ENCODE measurements around the gene AK4. TPM values are rescaled to one million over a fixed set of nuclear protein-coding genes. Genes with fewer than 3 reads are reported as not detected.

The AK4 gene
- polyA plus RNA-seq, 1 donor (not counting 4 experiments of a cell fraction or from before 2014, with no cell fraction given), result 90.0 TPM

DNA sequence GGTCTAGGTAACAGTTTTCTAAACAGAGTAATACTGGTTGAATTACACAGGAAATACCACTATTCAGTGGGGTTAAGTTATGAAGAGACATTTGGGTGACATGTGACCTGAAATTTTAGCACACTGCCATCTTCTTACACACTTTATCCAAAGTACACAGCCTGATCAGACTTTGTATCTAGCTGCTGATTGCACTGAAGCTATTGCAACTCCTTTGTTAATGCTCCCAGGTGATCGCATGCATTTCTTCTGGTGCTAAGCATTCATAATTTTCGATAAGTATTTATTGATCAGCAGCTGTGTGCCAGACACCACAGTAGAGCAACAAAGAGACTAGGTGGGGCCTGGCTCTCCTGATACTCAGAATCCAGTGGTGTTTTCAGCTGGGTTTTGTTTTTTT lies 52.4 kb downstream of the AK4 start:
- no peak overlapping the region for H3K27ac ChIP-seq (ENCODE audit: control insufficient read depth, insufficient read depth, low read length)
- TF ChIP-seq, protein P1, sequence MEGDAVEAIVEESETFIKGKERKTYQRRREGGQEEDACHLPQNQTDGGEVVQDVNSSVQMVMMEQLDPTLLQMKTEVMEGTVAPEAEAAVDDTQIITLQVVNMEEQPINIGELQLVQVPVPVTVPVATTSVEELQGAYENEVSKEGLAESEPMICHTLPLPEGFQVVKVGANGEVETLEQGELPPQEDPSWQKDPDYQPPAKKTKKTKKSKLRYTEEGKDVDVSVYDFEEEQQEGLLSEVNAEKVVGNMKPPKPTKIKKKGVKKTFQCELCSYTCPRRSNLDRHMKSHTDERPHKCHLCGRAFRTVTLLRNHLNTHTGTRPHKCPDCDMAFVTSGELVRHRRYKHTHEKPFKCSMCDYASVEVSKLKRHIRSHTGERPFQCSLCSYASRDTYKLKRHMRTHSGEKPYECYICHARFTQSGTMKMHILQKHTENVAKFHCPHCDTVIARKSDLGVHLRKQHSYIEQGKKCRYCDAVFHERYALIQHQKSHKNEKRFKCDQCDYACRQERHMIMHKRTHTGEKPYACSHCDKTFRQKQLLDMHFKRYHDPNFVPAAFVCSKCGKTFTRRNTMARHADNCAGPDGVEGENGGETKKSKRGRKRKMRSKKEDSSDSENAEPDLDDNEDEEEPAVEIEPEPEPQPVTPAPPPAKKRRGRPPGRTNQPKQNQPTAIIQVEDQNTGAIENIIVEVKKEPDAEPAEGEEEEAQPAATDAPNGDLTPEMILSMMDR (optimal IDR thresholded peaks at IDR 0.05 in 1 of 3, IDR thresholded peaks at IDR 0.05 in 1 of 3, conservative IDR thresholded peaks at IDR 0.05 in 1 of 3; ENCODE audit: extremely low read depth in 1 of 3, insufficient read depth in 2 of 3, low read length in 3 of 3), result no peak
- TF ChIP-seq EZH2 (IDR thresholded peaks at IDR 0.05; ENCODE audit: low read length), result no peak
- dilution Hi-C loops (cut with MboI; ENCODE audit: extremely low pct_ligation_motif_present, low sequenced_read_pairs), result no loop called here
- FAIRE-seq (no peak), DNase-seq (ENCODE audit: low read depth, low spot score) (no peak)
- H3K36me3 ChIP-seq (ENCODE audit: control insufficient read depth in 2 of 2, extremely low read depth in 1 of 2, insufficient read depth in 2 of 2, low read length in 2 of 2), result peaks cover 2 to 3% of the 10 kb centered on the region in 2 experiments
- no peaks in the 10 kb centered on the region for H3K79me2 ChIP-seq (ENCODE audit: control insufficient read depth, insufficient read depth, low read length)
- no peak overlapping the region for H3K9ac ChIP-seq (ENCODE audit: control insufficient read depth, extremely low read depth, insufficient read depth, low read length)
- no peak overlapping the region for H3K4me3 ChIP-seq (ENCODE audit: control insufficient read depth in 2 of 3, extremely low read depth in 1 of 3, insufficient read depth in 2 of 3, low read depth in 1 of 3, low read length in 3 of 3)
- H3K9me1 ChIP-seq (ENCODE audit: control insufficient read depth, extremely low read depth, insufficient read depth, low read length), result no peaks in the 10 kb centered on the region
- H3K9me3 ChIP-seq (ENCODE audit: control insufficient read depth, low read depth, low read length), result no peaks in the 10 kb centered on the region
- no peak overlapping the region for H3K4me2 ChIP-seq (ENCODE audit: control insufficient read depth, extremely low read depth, insufficient read depth, low read depth, low read length)
- H2AFZ ChIP-seq (ENCODE audit: control insufficient read depth, low read length), result no peak overlapping the region
- no peaks in the 10 kb centered on the region for H3K4me1 ChIP-seq (ENCODE audit: control insufficient read depth, extremely low read depth, insufficient read depth, low read length)
- no peaks in the 10 kb centered on the region for H3K27me3 ChIP-seq (ENCODE audit: control insufficient read depth, extremely low read depth, insufficient read depth, low read length)
- H4K20me1 ChIP-seq (ENCODE audit: control insufficient read depth, extremely low read depth, insufficient read depth, low read length), result no peaks in the 10 kb centered on the region

DNA sequence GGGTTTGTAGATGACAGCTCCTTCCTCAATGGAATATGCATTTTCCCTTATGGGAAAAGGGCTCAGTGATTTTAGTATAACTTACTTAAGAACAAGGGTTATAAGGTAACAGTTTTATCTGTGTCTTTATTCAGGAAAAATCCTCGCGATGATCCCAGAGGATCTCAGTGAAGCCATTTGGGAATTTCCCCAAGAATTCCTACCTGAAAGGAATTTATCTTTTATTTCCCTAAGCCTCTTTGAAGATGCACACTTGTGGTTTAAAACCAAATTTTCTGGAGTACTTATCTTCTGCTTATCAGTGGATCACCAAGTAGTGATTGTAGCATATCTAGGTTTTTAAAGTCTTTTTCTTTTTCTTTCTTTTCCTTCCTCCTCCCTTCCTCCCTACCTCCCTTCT lies 58.8 kb downstream of the AK4 start:
- no peaks in the 10 kb centered on the region for H3K9me1 ChIP-seq (ENCODE audit: control insufficient read depth, extremely low read depth, insufficient read depth, low read length)
- H3K9ac ChIP-seq (ENCODE audit: control insufficient read depth, extremely low read depth, insufficient read depth, low read length), result no peak overlapping the region
- H2AFZ ChIP-seq (ENCODE audit: control insufficient read depth, low read length), result no peak overlapping the region
- H3K36me3 ChIP-seq (ENCODE audit: control insufficient read depth in 2 of 2, extremely low read depth in 1 of 2, insufficient read depth in 2 of 2, low read length in 2 of 2), result peaks cover 0 to 3% of the 10 kb centered on the region in 2 experiments
- no peak overlapping the region for H3K4me3 ChIP-seq (ENCODE audit: control insufficient read depth in 2 of 3, extremely low read depth in 1 of 3, insufficient read depth in 2 of 3, low read depth in 1 of 3, low read length in 3 of 3)
- FAIRE-seq, result no peak
- no peaks in the 10 kb centered on the region for H3K27me3 ChIP-seq (ENCODE audit: control insufficient read depth, extremely low read depth, insufficient read depth, low read length)
- no peaks in the 10 kb centered on the region for H3K4me1 ChIP-seq (ENCODE audit: control insufficient read depth, extremely low read depth, insufficient read depth, low read length)
- no peak overlapping the region for H3K4me2 ChIP-seq (ENCODE audit: control insufficient read depth, extremely low read depth, insufficient read depth, low read depth, low read length)
- H4K20me1 ChIP-seq (ENCODE audit: control insufficient read depth, extremely low read depth, insufficient read depth, low read length), result peaks cover 3% of the 10 kb centered on the region
- TF ChIP-seq EZH2 (IDR thresholded peaks at IDR 0.05; ENCODE audit: low read length), result no peak
- TF ChIP-seq, protein P1 (optimal IDR thresholded peaks at IDR 0.05 in 1 of 3, IDR thresholded peaks at IDR 0.05 in 1 of 3, conservative IDR thresholded peaks at IDR 0.05 in 1 of 3; ENCODE audit: extremely low read depth in 1 of 3, insufficient read depth in 2 of 3, low read length in 3 of 3), result no peak
- no peak overlapping the region for H3K27ac ChIP-seq (ENCODE audit: control insufficient read depth, insufficient read depth, low read length)
- H3K79me2 ChIP-seq (ENCODE audit: control insufficient read depth, insufficient read depth, low read length), result peaks cover 1% of the 10 kb centered on the region
- no peak for DNase-seq (ENCODE audit: low read depth, low spot score)
- dilution Hi-C loops (cut with MboI; ENCODE audit: extremely low pct_ligation_motif_present, low sequenced_read_pairs), result no loop called here
- no peaks in the 10 kb centered on the region for H3K9me3 ChIP-seq (ENCODE audit: control insufficient read depth, low read depth, low read length)

All from keratinocyte (primary cell).